ENCODE data around the gene NGRN.
"Not testable (repeated sequence)": the region's sequence is repeated elsewhere in the genome, so short reads cannot be mapped to it uniquely, and the experiment has no call there.

NGRN gene

GRCh38 chr15:90286678-90287077 lies 21.2 kb downstream of the NGRN start:
- peak; percentile 7 for DNase-seq

- no peak for DNase-seq
Observed at GRCh38 chr15:90287101-90287500, 21.6 kb downstream of the NGRN start.

GRCh38 chr15:90287946-90288345 lies 22.5 kb downstream of the NGRN start:
- DNase-seq, result no peak

GRCh38 chr15:90291679-90292356 lies 26.3 kb downstream of the NGRN start:
- no peak for DNase-seq

GRCh38 chr15:90293040-90293810 lies 27.8 kb downstream of the NGRN start:
- peak; percentile 32 for DNase-seq

GRCh38 chr15:90294159-90294558 lies 28.7 kb downstream of the NGRN start:
- no peak for DNase-seq

GRCh38 chr15:90294601-90295269 lies 29.3 kb downstream of the NGRN start:
- DNase-seq, result no peak

GRCh38 chr15:90295270-90295648 lies 29.8 kb downstream of the NGRN start:
- DNase-seq, result no peak

- not testable (repeated sequence) for DNase-seq
Observed at GRCh38 chr15:90296316-90296884, 30.9 kb downstream of the NGRN start.

- DNase-seq, result no peak
Observed at GRCh38 chr15:90297021-90297420, 31.5 kb downstream of the NGRN start.

GRCh38 chr15:90300541-90300940 lies 35.1 kb downstream of the NGRN start:
- DNase-seq, result no peak

GRCh38 chr15:90300988-90301706 lies 35.7 kb downstream of the NGRN start:
- peak; percentile 0 for DNase-seq

- DNase-seq, result no peak
Observed at GRCh38 chr15:90301707-90302300, 36.3 kb downstream of the NGRN start.

GRCh38 chr15:90305355-90305754 lies 39.9 kb downstream of the NGRN start:
- not testable (repeated sequence) for DNase-seq

- DNase-seq, result no peak
Observed at GRCh38 chr15:90305932-90306331, 40.5 kb downstream of the NGRN start.

- no peak for DNase-seq
Observed at GRCh38 chr15:90306560-90306959, 41.1 kb downstream of the NGRN start.

GRCh38 chr15:90307661-90308060 lies 42.2 kb downstream of the NGRN start:
- no peak for DNase-seq

- DNase-seq, result no peak
Observed at GRCh38 chr15:90309020-90309419, 43.5 kb downstream of the NGRN start.

GRCh38 chr15:90315278-90315982 lies 50.0 kb downstream of the NGRN start:
- no peak for DNase-seq

GRCh38 chr15:90316139-90316538 lies 50.7 kb downstream of the NGRN start:
- no peak for DNase-seq

GRCh38 chr15:90318591-90318990 lies 53.1 kb downstream of the NGRN start:
- DNase-seq, result no peak

All from NCI-H1694 (cell line).